ENCODE measurements around the gene F12.

Gene F12

GRCh38 chr5:177368869-177369644, 40.3 kb downstream of the F12 start:
- DNase-seq (ENCODE audit: low read depth): peak; percentile 34
- TF ChIP-seq CTCF (IDR thresholded peaks at IDR 0.05; ENCODE audit: low read depth, low read length) (peak; percentile 72), POLR2A (IDR thresholded peaks at IDR 0.05; ENCODE audit: extremely low read depth, insufficient read length) (no peak)
- no peak overlapping the region for H3K4me3 ChIP-seq (ENCODE audit: low read depth, low read length)

GRCh38 chr5:177367981-177368868, 41.1 kb downstream of the F12 start:
- DNase-seq (ENCODE audit: low read depth): no peak
- H3K4me3 ChIP-seq (ENCODE audit: low read depth, low read length): no peak overlapping the region
- no peak for TF ChIP-seq MAX (IDR thresholded peaks at IDR 0.05; ENCODE audit: low read depth, low read length)
- TF ChIP-seq MYC (IDR thresholded peaks at IDR 0.05; ENCODE audit: low read depth, low read length): no peak
- no peak for TF ChIP-seq CTCF (IDR thresholded peaks at IDR 0.05; ENCODE audit: low read depth, low read length)
- no peak for TF ChIP-seq POLR2A (IDR thresholded peaks at IDR 0.05; ENCODE audit: extremely low read depth, insufficient read length)

GRCh38 chr5:177367323-177367848, 42.0 kb downstream of the F12 start:
- H3K4me3 ChIP-seq (ENCODE audit: low read depth, low read length): no peak overlapping the region
- no peak for DNase-seq (ENCODE audit: low read depth)
- TF ChIP-seq CTCF (IDR thresholded peaks at IDR 0.05; ENCODE audit: low read depth, low read length) (no peak), MAX (IDR thresholded peaks at IDR 0.05; ENCODE audit: low read depth, low read length) (no peak), POLR2A (IDR thresholded peaks at IDR 0.05; ENCODE audit: extremely low read depth, insufficient read length) (no peak), MYC (IDR thresholded peaks at IDR 0.05; ENCODE audit: low read depth, low read length) (no peak)

- no peak for DNase-seq (ENCODE audit: low read depth)
- no peak overlapping the region for H3K4me3 ChIP-seq (ENCODE audit: low read depth, low read length)
- TF ChIP-seq CTCF (IDR thresholded peaks at IDR 0.05; ENCODE audit: low read depth, low read length) (no peak), POLR2A (IDR thresholded peaks at IDR 0.05; ENCODE audit: extremely low read depth, insufficient read length) (no peak), MAX (IDR thresholded peaks at IDR 0.05; ENCODE audit: low read depth, low read length) (no peak), MYC (IDR thresholded peaks at IDR 0.05; ENCODE audit: low read depth, low read length) (no peak)
Measured at GRCh38 chr5:177366528-177367322, 42.6 kb downstream of the F12 start.

GRCh38 chr5:177365845-177366527, 43.4 kb downstream of the F12 start:
- H3K4me3 ChIP-seq (ENCODE audit: low read depth, low read length): no peak overlapping the region
- no peak for DNase-seq (ENCODE audit: low read depth)
- TF ChIP-seq MAX (IDR thresholded peaks at IDR 0.05; ENCODE audit: low read depth, low read length): no peak
- TF ChIP-seq CTCF (IDR thresholded peaks at IDR 0.05; ENCODE audit: low read depth, low read length): no peak
- TF ChIP-seq MYC (IDR thresholded peaks at IDR 0.05; ENCODE audit: low read depth, low read length): no peak
- no peak for TF ChIP-seq POLR2A (IDR thresholded peaks at IDR 0.05; ENCODE audit: extremely low read depth, insufficient read length)

All from NB4 (cell line).